ENCODE results near the gene RNLS.

GRCh38 chr10:88238615-88238914, 344.6 kb downstream of the RNLS start:
- no peak for TF ChIP-seq CTCF (IDR thresholded peaks at IDR 0.05)
- TF ChIP-seq POLR2A (IDR thresholded peaks at IDR 0.05) = no peak

Measured in thyroid gland (tissue), 4 donors.